GM18526 (cell line): ENCODE results near the gene LRP1-AS.

ENCODE experiments used
- POLR2A ChIP-seq: IDR thresholded peaks from 3 replicates; pipeline ENCODE4 v1.6.1; 2011; ENCODE audit not compliant: insufficient read length; ENCODE audit errors: extremely low read depth

Gene LRP1-AS

GRCh38 chr12:57109207-57110103 is 38.0 kb downstream of the LRP1-AS start:
- TF ChIP-seq POLR2A: no peak

- no peak for TF ChIP-seq POLR2A
These were observed 39.8 kb downstream of the LRP1-AS start for GRCh38 chr12:57107456-57108155.

- no peak for TF ChIP-seq POLR2A
These were observed 41.3 kb downstream of the LRP1-AS start for GRCh38 chr12:57106021-57106708.

GRCh38 chr12:57105011-57105753 is 42.2 kb downstream of the LRP1-AS start:
- peak; percentile 19 for TF ChIP-seq POLR2A

GRCh38 chr12:57104292-57104910 is 43.0 kb downstream of the LRP1-AS start:
- TF ChIP-seq POLR2A: no peak

GRCh38 chr12:57103856-57104255 is 43.6 kb downstream of the LRP1-AS start:
- TF ChIP-seq POLR2A: no peak

GRCh38 chr12:57101892-57102695 is 45.3 kb downstream of the LRP1-AS start:
- no peak for TF ChIP-seq POLR2A

- TF ChIP-seq POLR2A: no peak
These were observed 47.7 kb downstream of the LRP1-AS start for GRCh38 chr12:57099766-57100165.

GRCh38 chr12:57099047-57099714 is 48.2 kb downstream of the LRP1-AS start:
- TF ChIP-seq POLR2A: no peak

- no peak for TF ChIP-seq POLR2A
These were observed 48.9 kb downstream of the LRP1-AS start for GRCh38 chr12:57098546-57098945.

- TF ChIP-seq POLR2A: no peak
These were observed 49.9 kb downstream of the LRP1-AS start for GRCh38 chr12:57097554-57097835.

- TF ChIP-seq POLR2A: peak; percentile 3
These were observed 50.5 kb downstream of the LRP1-AS start for GRCh38 chr12:57096748-57097553.
